ENCODE measurements around the gene SEMA4D. TPM values are rescaled to one million over a fixed set of nuclear protein-coding genes. Genes with fewer than 3 reads are reported as not detected.

SEMA4D gene
- total and polyA plus RNA-seq, 2 of the 13 experiments (the other 11 are each of a cell fraction or from before 2014, with no cell fraction given) = 0.13 to 0.16 TPM

GRCh38 chr9:89350988-89351557, 146.8 kb downstream of the SEMA4D start (continued):
- TF ChIP-seq, protein P1, sequence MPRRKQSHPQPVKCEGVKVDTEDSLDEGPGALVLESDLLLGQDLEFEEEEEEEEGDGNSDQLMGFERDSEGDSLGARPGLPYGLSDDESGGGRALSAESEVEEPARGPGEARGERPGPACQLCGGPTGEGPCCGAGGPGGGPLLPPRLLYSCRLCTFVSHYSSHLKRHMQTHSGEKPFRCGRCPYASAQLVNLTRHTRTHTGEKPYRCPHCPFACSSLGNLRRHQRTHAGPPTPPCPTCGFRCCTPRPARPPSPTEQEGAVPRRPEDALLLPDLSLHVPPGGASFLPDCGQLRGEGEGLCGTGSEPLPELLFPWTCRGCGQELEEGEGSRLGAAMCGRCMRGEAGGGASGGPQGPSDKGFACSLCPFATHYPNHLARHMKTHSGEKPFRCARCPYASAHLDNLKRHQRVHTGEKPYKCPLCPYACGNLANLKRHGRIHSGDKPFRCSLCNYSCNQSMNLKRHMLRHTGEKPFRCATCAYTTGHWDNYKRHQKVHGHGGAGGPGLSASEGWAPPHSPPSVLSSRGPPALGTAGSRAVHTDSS (CRISPR knock-in tag; conservative IDR thresholded peaks at IDR 0.05) = no peak
- TF ChIP-seq ZNF264 (CRISPR knock-in tag; IDR thresholded peaks at IDR 0.05) (0 out of 2 replicates have a peak, but pooled peaks have one; percentile 23), CREB1 (IDR thresholded peaks at IDR 0.05) (no peak; the same call in 1 of the 2 replicates), CREB1 (CRISPR knock-in tag; IDR thresholded peaks at IDR 0.05) (peak; percentile 84), FOSL2 (CRISPR knock-in tag; IDR thresholded peaks at IDR 0.05) (peak; percentile 96), SAP130 (CRISPR knock-in tag; IDR thresholded peaks at IDR 0.05; ENCODE audit: low read depth) (peak; percentile 90), ELF4 (CRISPR knock-in tag; IDR thresholded peaks at IDR 0.05; ENCODE audit: borderline replicate concordance) (no peak), NPAS2 (CRISPR knock-in tag; IDR thresholded peaks at IDR 0.05; ENCODE audit: borderline replicate concordance) (no peak), TGIF2 (CRISPR knock-in tag; IDR thresholded peaks at IDR 0.05) (no peak; the same call in 1 of the 2 replicates), RBM39 (IDR thresholded peaks at IDR 0.05; ENCODE audit: low read depth, low read length, poor library complexity, severe bottlenecking) (no peak), ZSCAN21 (CRISPR knock-in tag; IDR thresholded peaks at IDR 0.05; ENCODE audit: borderline replicate concordance) (no peak; the same call in 1 of the 2 replicates), FOXO4 (CRISPR knock-in tag; conservative IDR thresholded peaks at IDR 0.05) (0 out of 2 replicates have a peak, but pooled peaks have one; percentile 75)
- TF ChIP-seq, protein P2, sequence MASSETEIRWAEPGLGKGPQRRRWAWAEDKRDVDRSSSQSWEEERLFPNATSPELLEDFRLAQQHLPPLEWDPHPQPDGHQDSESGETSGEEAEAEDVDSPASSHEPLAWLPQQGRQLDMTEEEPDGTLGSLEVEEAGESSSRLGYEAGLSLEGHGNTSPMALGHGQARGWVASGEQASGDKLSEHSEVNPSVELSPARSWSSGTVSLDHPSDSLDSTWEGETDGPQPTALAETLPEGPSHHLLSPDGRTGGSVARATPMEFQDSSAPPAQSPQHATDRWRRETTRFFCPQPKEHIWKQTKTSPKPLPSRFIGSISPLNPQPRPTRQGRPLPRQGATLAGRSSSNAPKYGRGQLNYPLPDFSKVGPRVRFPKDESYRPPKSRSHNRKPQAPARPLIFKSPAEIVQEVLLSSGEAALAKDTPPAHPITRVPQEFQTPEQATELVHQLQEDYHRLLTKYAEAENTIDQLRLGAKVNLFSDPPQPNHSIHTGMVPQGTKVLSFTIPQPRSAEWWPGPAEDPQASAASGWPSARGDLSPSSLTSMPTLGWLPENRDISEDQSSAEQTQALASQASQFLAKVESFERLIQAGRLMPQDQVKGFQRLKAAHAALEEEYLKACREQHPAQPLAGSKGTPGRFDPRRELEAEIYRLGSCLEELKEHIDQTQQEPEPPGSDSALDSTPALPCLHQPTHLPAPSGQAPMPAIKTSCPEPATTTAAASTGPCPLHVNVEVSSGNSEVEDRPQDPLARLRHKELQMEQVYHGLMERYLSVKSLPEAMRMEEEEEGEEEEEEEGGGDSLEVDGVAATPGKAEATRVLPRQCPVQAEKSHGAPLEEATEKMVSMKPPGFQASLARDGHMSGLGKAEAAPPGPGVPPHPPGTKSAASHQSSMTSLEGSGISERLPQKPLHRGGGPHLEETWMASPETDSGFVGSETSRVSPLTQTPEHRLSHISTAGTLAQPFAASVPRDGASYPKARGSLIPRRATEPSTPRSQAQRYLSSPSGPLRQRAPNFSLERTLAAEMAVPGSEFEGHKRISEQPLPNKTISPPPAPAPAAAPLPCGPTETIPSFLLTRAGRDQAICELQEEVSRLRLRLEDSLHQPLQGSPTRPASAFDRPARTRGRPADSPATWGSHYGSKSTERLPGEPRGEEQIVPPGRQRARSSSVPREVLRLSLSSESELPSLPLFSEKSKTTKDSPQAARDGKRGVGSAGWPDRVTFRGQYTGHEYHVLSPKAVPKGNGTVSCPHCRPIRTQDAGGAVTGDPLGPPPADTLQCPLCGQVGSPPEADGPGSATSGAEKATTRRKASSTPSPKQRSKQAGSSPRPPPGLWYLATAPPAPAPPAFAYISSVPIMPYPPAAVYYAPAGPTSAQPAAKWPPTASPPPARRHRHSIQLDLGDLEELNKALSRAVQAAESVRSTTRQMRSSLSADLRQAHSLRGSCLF (CRISPR knock-in tag; IDR thresholded peaks at IDR 0.05; ENCODE audit: borderline replicate concordance) = no peak
- TF ChIP-seq, protein P3, sequence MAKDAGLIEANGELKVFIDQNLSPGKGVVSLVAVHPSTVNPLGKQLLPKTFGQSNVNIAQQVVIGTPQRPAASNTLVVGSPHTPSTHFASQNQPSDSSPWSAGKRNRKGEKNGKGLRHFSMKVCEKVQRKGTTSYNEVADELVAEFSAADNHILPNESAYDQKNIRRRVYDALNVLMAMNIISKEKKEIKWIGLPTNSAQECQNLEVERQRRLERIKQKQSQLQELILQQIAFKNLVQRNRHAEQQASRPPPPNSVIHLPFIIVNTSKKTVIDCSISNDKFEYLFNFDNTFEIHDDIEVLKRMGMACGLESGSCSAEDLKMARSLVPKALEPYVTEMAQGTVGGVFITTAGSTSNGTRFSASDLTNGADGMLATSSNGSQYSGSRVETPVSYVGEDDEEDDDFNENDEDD (CRISPR knock-in tag; IDR thresholded peaks at IDR 0.05; ENCODE audit: borderline replicate concordance) = no peak
- TF ChIP-seq, protein P4, sequence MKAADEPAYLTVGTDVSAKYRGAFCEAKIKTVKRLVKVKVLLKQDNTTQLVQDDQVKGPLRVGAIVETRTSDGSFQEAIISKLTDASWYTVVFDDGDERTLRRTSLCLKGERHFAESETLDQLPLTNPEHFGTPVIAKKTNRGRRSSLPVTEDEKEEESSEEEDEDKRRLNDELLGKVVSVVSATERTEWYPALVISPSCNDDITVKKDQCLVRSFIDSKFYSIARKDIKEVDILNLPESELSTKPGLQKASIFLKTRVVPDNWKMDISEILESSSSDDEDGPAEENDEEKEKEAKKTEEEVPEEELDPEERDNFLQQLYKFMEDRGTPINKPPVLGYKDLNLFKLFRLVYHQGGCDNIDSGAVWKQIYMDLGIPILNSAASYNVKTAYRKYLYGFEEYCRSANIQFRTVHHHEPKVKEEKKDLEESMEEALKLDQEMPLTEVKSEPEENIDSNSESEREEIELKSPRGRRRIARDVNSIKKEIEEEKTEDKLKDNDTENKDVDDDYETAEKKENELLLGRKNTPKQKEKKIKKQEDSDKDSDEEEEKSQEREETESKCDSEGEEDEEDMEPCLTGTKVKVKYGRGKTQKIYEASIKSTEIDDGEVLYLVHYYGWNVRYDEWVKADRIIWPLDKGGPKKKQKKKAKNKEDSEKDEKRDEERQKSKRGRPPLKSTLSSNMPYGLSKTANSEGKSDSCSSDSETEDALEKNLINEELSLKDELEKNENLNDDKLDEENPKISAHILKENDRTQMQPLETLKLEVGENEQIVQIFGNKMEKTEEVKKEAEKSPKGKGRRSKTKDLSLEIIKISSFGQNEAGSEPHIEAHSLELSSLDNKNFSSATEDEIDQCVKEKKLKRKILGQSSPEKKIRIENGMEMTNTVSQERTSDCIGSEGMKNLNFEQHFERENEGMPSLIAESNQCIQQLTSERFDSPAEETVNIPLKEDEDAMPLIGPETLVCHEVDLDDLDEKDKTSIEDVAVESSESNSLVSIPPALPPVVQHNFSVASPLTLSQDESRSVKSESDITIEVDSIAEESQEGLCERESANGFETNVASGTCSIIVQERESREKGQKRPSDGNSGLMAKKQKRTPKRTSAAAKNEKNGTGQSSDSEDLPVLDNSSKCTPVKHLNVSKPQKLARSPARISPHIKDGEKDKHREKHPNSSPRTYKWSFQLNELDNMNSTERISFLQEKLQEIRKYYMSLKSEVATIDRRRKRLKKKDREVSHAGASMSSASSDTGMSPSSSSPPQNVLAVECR (CRISPR knock-in tag; IDR thresholded peaks at IDR 0.05; ENCODE audit: borderline replicate concordance) = peak; percentile 90
